HCT116 (cell line): Measurements from ENCODE around the gene SKI. TPM values are rescaled to one million over a fixed set of nuclear protein-coding genes. Genes with fewer than 3 reads are reported as not detected.

Experiments
- ATAC-seq: fragments of 200-7000 bp; cut with Tn5 transposase; 2 replicates; pipeline ENCODE4 v1.9.1; 2020; ENCODE audit warnings: mild to moderate bottlenecking, moderate library complexity
- BruUV-seq: library from RNA; stranded (reverse); fragments of 400-500 nt; replicated peaks from 2 replicates; lab custom pipeline; 2021; lab: Mats Ljungman, UMichigan
- CTCF ChIA-PET: fragments of 300-600 bp; sonication (Branson Sonifier 250); formaldehyde crosslinking; loops from one replicate; lab custom pipeline; 2021; ENCODE audit warnings: antibody characterized with exemption; lab: Charles Lee
- POLR2A ChIA-PET: fragments of 300-600, 350-600 bp; sonication (Branson Sonifier 250); formaldehyde crosslinking; loops from one replicate; lab custom pipeline; 2021; ENCODE audit warnings: antibody characterized with exemption; lab: Charles Lee
- RAD21 ChIA-PET, 2 experiments: fragments of 300-600 bp; sonication (Branson Sonifier 250); formaldehyde crosslinking; loops; one replicate each; lab custom pipeline; 2023; ENCODE audit warnings: low total read pairs in 2 of 2; ENCODE audit not compliant: uncharacterized antibody in 2 of 2, unreplicated experiment in 2 of 2, low non-redundant PET in 1 of 2; lab: Charles Lee
- DNase-seq: peaks from one replicate; pipeline ENCODE4 v3.0.0-alpha.2; 2010; ENCODE audit warnings: low read depth, low spot score
- H2AFZ ChIP-seq: fragments of 200-600 bp; shearing (Covaris generic), sonication (generic); 2 replicates; pipeline ENCODE4 v1.6.1; 2017; ENCODE audit warnings: low read depth, mixed run types, mixed read lengths, antibody characterized with exemption, low read length; ENCODE audit not compliant: poor library complexity, severe bottlenecking
- H3K27ac ChIP-seq: 2 replicates; pipeline ENCODE4 v1.5.1; 2012; ENCODE audit warnings: low read depth, low read length
- H3K27me3 ChIP-seq: fragments of 200-600 bp; sonication (generic); 2 replicates; pipeline ENCODE4 v1.6.1; 2016; ENCODE audit warnings: mixed run types, low read length, mixed read lengths; ENCODE audit not compliant: insufficient read depth
- H3K36me3 ChIP-seq, 2 experiments: fragments of 200-500 bp in 1 of 2; fragments of 200-600 bp in 1 of 2; sonication (Bioruptor generic) in 1 of 2; sonication (generic) in 1 of 2; 2 replicates each; pipeline versions ENCODE4 v1.5.1 to v1.6.1; 2014 to 2016; ENCODE audit warnings: low read length in 2 of 2, inconsistent platforms in 1 of 2, mixed read lengths in 1 of 2, mixed run types in 1 of 2; ENCODE audit not compliant: insufficient read depth in 2 of 2, control insufficient read depth in 1 of 2
- H3K4me1 ChIP-seq, 2 experiments: fragments of 200-600 bp in 1 of 2; sonication (generic) in 1 of 2; 2 replicates each; pipeline versions ENCODE4 v1.5.1 to v1.6.1; 2012 to 2017; ENCODE audit warnings: low read length in 2 of 2, inconsistent platforms in 1 of 2, mild to moderate bottlenecking in 1 of 2, mixed read lengths in 1 of 2, mixed run types in 1 of 2, moderate library complexity in 1 of 2; ENCODE audit not compliant: insufficient read depth in 2 of 2, control insufficient read depth in 1 of 2
- H3K4me2 ChIP-seq: fragments of 200-600 bp; sonication (generic); 2 replicates; pipeline ENCODE4 v1.6.1; 2017; ENCODE audit warnings: mixed run types, low read length, mixed read lengths
- H3K4me3 ChIP-seq, 2 experiments: fragments of 200-600 bp in 1 of 2; sonication (generic) in 1 of 2; replicated peaks in 1 of 2; 2 replicates each; pipeline ENCODE4 v1.5.1; 2011 to 2016; ENCODE audit warnings: low read length in 2 of 2, control low read depth in 1 of 2, low read depth in 1 of 2, mild to moderate bottlenecking in 1 of 2, mixed read lengths in 1 of 2, mixed run types in 1 of 2
- H3K79me2 ChIP-seq: fragments of 200-600 bp; sonication (generic); 2 replicates; pipeline ENCODE4 v1.6.1; 2017; ENCODE audit warnings: mild to moderate bottlenecking, mixed run types, low read length, moderate library complexity, mixed read lengths; ENCODE audit not compliant: insufficient read depth
- H3K9ac ChIP-seq: fragments of 200-600 bp; sonication (generic); 2 replicates; pipeline ENCODE4 v1.6.1; 2016; ENCODE audit warnings: low read length, mixed read lengths
- H3K9me2 ChIP-seq: fragments of 200-600 bp; sonication (generic), shearing (Covaris generic); 2 replicates; pipeline ENCODE4 v1.6.1; 2017; ENCODE audit warnings: mixed run types, mild to moderate bottlenecking, moderate library complexity; ENCODE audit not compliant: insufficient read depth
- H3K9me3 ChIP-seq, 2 experiments: fragments of 200-500 bp in 1 of 2; fragments of 200-600 bp in 1 of 2; sonication (Bioruptor generic) in 1 of 2; sonication (generic) in 1 of 2; 2 replicates each; pipeline ENCODE4 v1.6.1; 2014 to 2017; ENCODE audit warnings: low read length in 2 of 2, mixed read lengths in 2 of 2, inconsistent platforms in 1 of 2, low read depth in 1 of 2, mild to moderate bottlenecking in 1 of 2, mixed run types in 1 of 2, moderate library complexity in 1 of 2; ENCODE audit not compliant: control insufficient read depth in 1 of 2, insufficient read depth in 1 of 2
- H4K20me1 ChIP-seq: fragments of 200-600 bp; sonication (generic), shearing (Covaris generic); 2 replicates; pipeline ENCODE4 v1.6.1; 2017; ENCODE audit warnings: mixed run types, mild to moderate bottlenecking, moderate library complexity; ENCODE audit not compliant: insufficient read depth
- CBX3 ChIP-seq: IDR thresholded peaks from 2 replicates; pipeline ENCODE4 v1.6.1; 2012; ENCODE audit warnings: low read depth
- SIN3A ChIP-seq: IDR thresholded peaks from 2 replicates; pipeline ENCODE4 v1.6.1; 2012; ENCODE audit warnings: low read depth
- SP1 ChIP-seq: IDR thresholded peaks from 2 replicates; pipeline ENCODE4 v1.6.1; 2012; ENCODE audit warnings: low read depth
- YY1 ChIP-seq: IDR thresholded peaks from 2 replicates; pipeline ENCODE4 v1.6.1; 2011; ENCODE audit warnings: low read length, low read depth, moderate library complexity, mild to moderate bottlenecking; ENCODE audit not compliant: insufficient replicate concordance; ENCODE audit errors: extremely low read depth
- ZFX ChIP-seq: fragments of 450-650 bp; IDR thresholded peaks from 2 replicates; pipeline ENCODE4 v1.6.1; 2017
- intact Hi-C: fragments of 100-400 bp; cut with micrococcal nuclease; formaldehyde crosslinking; loops from 2 replicates; pipeline ENCODE4 v1.10.0; 2022
- total RNA-seq: library from RNA; stranded (reverse); gene quantifications from one replicate; pipeline ENCODE4 v1.2.1, GENCODE V29; 2021; ENCODE audit not compliant: unreplicated experiment
- TF ChIP-seq, protein P1 (sequence below): IDR thresholded peaks from 2 replicates; pipeline ENCODE4 v1.6.1; 2012

Gene SKI
- total RNA-seq, 1 experiment from 2014 or later: 56.2 TPM

DNA sequence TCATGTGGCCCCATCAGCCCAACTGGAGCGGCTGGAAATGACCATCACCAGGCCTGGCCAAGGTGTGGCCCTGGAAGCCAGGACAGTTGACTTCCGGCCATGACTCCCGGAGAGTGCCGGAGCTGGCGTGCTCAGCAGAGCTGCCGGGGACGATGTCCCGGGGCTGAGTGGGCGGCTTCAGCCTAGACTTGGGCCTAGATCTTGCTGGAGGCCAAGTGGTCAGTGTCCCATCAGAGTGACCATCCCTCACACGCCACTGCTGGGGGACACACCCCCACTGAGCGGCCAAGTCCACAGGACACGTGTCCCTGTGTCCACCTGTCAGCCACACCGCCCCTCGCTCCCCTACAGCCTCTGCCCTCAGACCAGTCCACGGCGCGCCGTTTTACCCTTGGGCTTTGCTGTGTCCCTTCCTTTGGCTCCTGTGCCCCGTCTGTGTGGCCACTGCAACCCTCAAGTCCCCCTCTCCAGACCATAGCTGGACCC is 37.6 kb upstream of the SKI start:
- Histone ChIP-seq H3K9me3 (no peaks in the 10 kb centered on the region), H3K27ac (peak overlapping the region; percentile 71; the same call in 1 of the 2 replicates), H3K4me2 (peak overlapping the region; percentile 92), H3K79me2 (peaks cover 14% of the 10 kb centered on the region), H3K9me2 (no peaks in the 10 kb centered on the region), H3K9ac (0 out of 2 replicates have a peak overlapping the region, but pooled peaks have one; percentile 61), H4K20me1 (no peaks in the 10 kb centered on the region), H3K4me1 (peaks cover 15 to 43% of the 10 kb centered on the region in 2 experiments), H2AFZ (no peak overlapping the region), H3K27me3 (no peaks in the 10 kb centered on the region), H3K36me3 (0 out of 4 replicates have a peak, but pooled peaks cover 0 to 1% of the 10 kb centered on the region in 2 experiments), H3K4me3 (no peak overlapping the region; a peak in 1 of 4 replicates)
- intact Hi-C loops: no loop called here
- CTCF ChIA-PET: no interaction called here
- no peak for DNase-seq
- POLR2A ChIA-PET: interaction anchor here (1.8 kb wide), 1 partner anchor 201 kb away, joined by 4 read pairs; the partner anchor contains the start of genes MORN1 and RER1
- no peak for ATAC-seq
- RAD21 ChIA-PET: no interaction called here
- no TSS peak for BruUV-seq
- TF ChIP-seq YY1 (no peak), SIN3A (no peak), CBX3 (no peak)
- TF ChIP-seq, protein P1, sequence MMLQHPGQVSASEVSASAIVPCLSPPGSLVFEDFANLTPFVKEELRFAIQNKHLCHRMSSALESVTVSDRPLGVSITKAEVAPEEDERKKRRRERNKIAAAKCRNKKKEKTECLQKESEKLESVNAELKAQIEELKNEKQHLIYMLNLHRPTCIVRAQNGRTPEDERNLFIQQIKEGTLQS: no peak

DNA sequence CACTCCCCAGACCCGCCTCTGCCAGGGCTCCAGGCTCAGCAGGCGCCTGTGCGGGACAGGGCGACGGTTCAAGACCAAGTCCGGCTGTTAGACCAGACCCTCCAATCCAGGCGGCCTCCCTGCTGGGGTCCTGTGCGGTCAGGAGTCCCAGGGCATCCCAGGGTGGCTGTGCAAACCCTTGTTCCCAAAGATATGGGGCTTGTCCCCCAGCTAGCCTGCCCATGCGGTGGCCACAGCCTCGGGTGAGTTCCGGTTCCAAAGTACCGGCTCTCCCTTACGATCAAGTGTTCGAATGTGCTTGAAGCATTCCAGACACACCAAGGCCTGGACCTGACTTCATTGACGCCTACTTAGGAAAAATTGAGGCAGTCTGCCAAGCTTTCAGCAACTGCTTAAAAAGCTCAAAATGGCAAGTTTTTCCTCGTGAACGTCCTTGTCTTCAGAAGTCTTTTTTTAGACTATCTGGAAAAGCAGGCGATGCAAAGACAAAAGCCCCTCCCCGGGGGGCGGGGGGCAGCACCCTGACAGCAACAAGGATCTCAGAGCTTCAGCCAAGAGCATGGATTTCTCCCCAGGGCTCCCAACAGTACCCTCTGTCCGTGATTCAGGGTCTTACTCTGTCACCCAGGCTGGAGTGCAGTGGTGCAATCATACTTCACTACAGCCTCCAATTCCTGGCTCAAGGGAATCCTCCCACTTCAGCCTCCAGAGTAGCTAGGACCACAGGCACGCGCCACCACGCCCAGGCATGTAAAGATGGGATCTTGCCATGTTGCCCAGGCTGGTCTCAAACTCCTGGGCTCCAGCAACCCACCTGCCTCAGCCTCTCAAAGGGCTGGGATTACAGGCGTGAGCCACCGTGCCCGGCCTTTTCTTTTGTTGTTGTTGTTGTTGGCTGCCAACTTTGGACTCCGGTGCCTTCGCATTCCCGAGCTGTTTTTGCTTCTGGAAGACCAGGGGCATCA is 35.8 kb upstream of the SKI start:
- Histone ChIP-seq H3K9ac (no peak overlapping the region), H3K4me1 (peaks cover 17 to 45% of the 10 kb centered on the region in 2 experiments)
- ATAC-seq: no peak

More for the DNA sequence above, 35.8 kb upstream of the SKI start:
- DNase-seq: no peak
- Histone ChIP-seq H3K4me2 (0 out of 2 replicates have a peak overlapping the region, but pooled peaks have one; percentile 89), H2AFZ (no peak overlapping the region), H3K27me3 (no peaks in the 10 kb centered on the region), H3K27ac (no peak overlapping the region), H4K20me1 (no peaks in the 10 kb centered on the region), H3K9me3 (no peaks in the 10 kb centered on the region), H3K4me3 (no peak overlapping the region), H3K36me3 (no peaks in the 10 kb centered on the region), H3K79me2 (peaks cover 14% of the 10 kb centered on the region), H3K9me2 (no peaks in the 10 kb centered on the region)
- intact Hi-C loops: no loop called here
- ChIA-PET CTCF (interaction anchor here (1.1 kb wide), 1 partner anchor 52 kb away, joined by 3 read pairs; no protein-coding TSS in a partner anchor), RAD21 (no interaction called here), POLR2A (no interaction called here)
- TF ChIP-seq SP1 (no peak), ZFX (no peak)
- TSS peak; percentile 51 for BruUV-seq
